Measurements from ENCODE around the gene GRK6.
A peak's percentile ranks its signal among the peaks of the same experiment; 100 is the strongest.

GRK6 gene

DNA sequence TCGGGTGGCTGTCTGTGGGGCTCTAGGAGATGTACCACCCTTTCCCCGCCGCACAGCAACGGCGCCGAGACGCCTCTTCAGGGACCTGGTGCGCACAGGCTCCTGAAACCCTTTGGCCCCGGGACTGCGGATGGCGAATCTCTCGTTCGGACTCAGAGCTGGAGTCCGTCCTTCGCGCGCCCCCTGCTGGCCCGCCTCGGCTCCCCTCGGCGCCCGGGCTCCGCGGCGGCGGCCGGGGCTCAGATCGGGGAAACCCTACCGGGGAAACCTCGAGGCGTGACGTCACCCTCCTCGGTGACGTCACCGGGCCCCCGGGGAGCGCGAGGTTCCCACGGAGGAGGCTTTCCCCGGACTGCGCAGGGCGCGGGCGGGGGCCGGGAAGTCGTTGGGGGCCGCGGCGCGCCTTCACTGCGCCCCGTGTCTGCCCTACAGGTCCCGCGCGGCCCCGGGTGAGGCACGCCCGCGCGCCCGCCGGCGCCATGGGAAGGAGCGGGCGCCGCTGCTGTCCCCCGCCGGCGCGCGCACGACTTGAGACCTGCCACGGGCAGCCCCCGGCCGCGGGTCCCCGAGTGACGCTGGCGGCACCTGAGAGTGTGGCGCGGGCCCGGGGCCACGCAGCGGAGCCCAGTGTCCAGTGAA is 28.0 kb downstream of the GRK6 start:
- DNase-seq (ENCODE audit: low read depth), result peak; percentile 65
- peak overlapping the region; percentile 76 for H3K4me3 ChIP-seq (ENCODE audit: low read depth, low read length)
- TF ChIP-seq CTCF (IDR thresholded peaks at IDR 0.05; ENCODE audit: low read depth, low read length, missing control alignments), result peak; percentile 82

DNA sequence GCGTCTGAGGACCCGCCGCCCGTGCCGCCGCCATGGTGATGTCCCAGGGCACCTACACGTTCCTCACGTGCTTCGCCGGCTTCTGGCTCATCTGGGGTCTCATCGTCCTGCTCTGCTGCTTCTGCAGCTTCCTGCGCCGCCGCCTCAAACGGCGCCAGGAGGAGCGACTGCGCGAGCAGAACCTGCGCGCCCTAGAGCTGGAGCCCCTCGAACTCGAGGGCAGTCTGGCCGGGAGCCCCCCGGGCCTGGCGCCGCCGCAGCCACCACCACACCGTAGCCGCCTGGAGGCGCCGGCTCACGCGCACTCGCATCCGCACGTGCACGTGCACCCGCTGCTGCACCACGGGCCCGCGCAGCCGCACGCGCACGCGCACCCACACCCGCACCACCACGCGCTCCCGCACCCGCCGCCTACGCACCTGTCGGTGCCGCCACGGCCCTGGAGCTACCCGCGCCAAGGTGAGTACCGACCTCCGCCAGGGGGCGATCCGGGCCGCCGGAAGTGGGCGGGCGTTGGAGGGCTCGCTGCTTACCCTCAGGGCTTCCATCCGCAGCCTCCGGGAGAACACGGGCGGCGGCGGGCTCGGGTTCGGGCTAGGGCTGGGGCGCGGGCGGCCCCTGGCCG is 28.7 kb downstream of the GRK6 start:
- peak; percentile 75 for TF ChIP-seq CTCF (IDR thresholded peaks at IDR 0.05; ENCODE audit: low read depth, low read length, missing control alignments)
- peak; percentile 59 for DNase-seq (ENCODE audit: low read depth)
- peak overlapping the region; percentile 76 for H3K4me3 ChIP-seq (ENCODE audit: low read depth, low read length)

- peak overlapping the region; percentile 76 for H3K4me3 ChIP-seq (ENCODE audit: low read depth, low read length)
- DNase-seq (ENCODE audit: low read depth), result peak; percentile 67
- peak; percentile 94 for TF ChIP-seq CTCF (IDR thresholded peaks at IDR 0.05; ENCODE audit: low read depth, low read length, missing control alignments)
These were observed 29.4 kb downstream of the GRK6 start for GRCh38 chr5:177455661-177456590.

DNA sequence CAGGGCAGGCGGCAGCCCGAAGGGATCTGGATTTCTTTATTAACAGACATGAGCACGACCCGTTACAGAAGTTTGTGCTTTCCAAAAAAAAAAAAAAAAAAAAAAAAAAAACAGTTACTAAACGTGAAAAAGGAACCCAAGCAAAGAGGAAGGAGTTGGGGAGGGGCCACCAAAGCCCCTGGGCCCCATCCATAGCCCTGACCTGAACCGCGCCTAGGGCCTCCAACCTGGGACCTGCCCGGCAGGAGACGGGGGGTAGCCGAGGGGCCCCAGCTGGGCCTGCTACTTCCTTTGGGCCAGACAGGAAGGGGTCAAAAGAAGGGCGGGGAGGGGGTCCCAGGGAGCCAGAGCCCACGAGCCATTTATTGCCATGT is 30.1 kb downstream of the GRK6 start:
- H3K4me3 ChIP-seq (ENCODE audit: low read depth, low read length), result no peak overlapping the region
- DNase-seq (ENCODE audit: low read depth), result no peak
- no peak for TF ChIP-seq CTCF (IDR thresholded peaks at IDR 0.05; ENCODE audit: low read depth, low read length, missing control alignments)

DNA sequence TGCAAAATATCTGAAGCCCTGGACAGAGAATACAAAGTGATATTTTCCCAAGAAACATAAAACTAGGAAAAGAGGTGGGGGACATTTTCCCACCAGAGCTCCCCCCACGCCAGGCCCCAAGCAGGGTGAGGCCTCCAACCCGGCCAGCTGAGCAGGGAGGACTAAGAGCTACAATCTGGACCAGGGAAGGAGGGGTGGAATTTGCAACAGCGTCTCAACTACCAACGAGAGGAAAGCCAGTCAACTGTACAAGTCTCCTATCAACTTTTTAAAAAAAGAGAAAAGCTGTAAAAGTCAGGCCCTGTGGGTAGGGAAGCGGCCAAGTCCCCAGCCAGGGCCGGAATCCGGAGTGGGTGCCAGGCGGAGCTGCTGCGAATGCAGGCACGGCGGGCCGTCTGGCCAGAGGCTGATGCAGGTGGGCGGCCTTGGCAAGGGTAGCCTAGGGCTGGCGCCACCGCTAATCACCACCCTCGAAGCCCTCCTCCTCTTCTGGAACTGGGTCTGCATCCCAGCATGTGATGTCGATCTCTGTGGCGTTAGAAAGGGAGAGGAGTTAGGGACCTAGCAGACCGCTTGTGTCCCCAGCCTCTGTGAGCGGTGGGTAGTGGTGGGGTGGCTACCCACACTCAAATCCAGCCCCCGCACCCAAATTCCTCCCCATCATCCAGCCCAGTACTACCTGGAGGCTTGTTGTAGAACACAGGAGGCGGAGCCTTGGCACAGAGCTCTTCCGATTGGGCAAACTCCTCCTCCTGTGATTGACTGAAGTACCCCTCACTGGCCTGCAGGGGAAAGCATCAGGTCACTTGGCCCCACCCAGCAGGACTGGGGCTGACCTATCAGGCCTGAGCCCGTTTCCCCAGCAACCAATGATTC is 30.7 kb downstream of the GRK6 start:
- TF ChIP-seq CTCF (IDR thresholded peaks at IDR 0.05; ENCODE audit: low read depth, low read length, missing control alignments), result peak; percentile 72
- H3K4me3 ChIP-seq (ENCODE audit: low read depth, low read length), result no peak overlapping the region
- DNase-seq (ENCODE audit: low read depth), result peak; percentile 88
